ENCODE measurements around the gene SPRN.

The SPRN gene

DNA sequence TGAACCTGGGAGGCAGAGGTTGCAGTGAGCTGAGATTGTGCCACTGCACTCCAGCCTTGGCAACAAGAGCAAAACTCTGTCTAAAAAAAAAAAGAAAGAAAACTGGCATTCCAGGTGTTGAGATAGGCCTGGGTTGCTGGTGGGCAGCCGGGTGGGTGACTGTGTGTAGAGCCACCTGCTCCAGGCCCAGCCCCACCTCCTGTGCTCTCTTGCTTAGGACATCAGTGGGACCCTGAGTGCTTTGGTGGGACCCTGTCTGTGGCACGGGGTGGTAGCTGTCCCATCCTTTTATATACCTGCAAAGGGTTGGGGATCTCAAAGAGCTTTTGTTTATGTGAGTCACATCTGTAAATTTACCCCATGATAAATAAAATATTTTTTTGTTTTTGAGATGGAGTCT lies 39.2 kb downstream of the SPRN start:
- H2BK15ac ChIP-seq (replicated peaks; ENCODE audit: low read depth), result no peak overlapping the region
- no peak overlapping the region for H2AK5ac ChIP-seq (ENCODE audit: low read length)
- no peak overlapping the region for H2BK120ac ChIP-seq (ENCODE audit: low read depth, low read length)
- no peak overlapping the region for H2BK5ac ChIP-seq (ENCODE audit: low read length)
- no peak overlapping the region for H3K4me2 ChIP-seq (ENCODE audit: low read length)
- no peak overlapping the region for H4K5ac ChIP-seq (ENCODE audit: low read length)
- no peak overlapping the region for H4K8ac ChIP-seq (ENCODE audit: low read depth, low read length)
- no peaks in the 10 kb centered on the region for H3K4me1 ChIP-seq (ENCODE audit: control insufficient read depth, low read depth, low read length)
- no peak overlapping the region for H3K27ac ChIP-seq (ENCODE audit: low read depth, low read length)
- no CpG with 5 or more reads among the region's 2 CpGs for WGBS (ENCODE audit: extremely low coverage, insufficient coverage, low lambda C conversion rate)
- H3K23ac ChIP-seq (ENCODE audit: low read length), result no peak overlapping the region
- H3K27me3 ChIP-seq (ENCODE audit: insufficient read depth, low read length, poor library complexity), result no peaks in the 10 kb centered on the region
- DNase-seq, result no peak
- no peaks in the 10 kb centered on the region for H3K79me2 ChIP-seq (ENCODE audit: control insufficient read depth, insufficient read depth, low read length)
- H3K56ac ChIP-seq (ENCODE audit: low read length), result no peak overlapping the region
- no peak overlapping the region for H3K4me3 ChIP-seq (ENCODE audit: low read length)
- H3K18ac ChIP-seq (ENCODE audit: low read length), result no peak overlapping the region
- H3K4ac ChIP-seq (ENCODE audit: low read depth, low read length), result no peak overlapping the region
- H3K9ac ChIP-seq (ENCODE audit: low read length), result no peak overlapping the region
- no peaks in the 10 kb centered on the region for H3K36me3 ChIP-seq (ENCODE audit: control insufficient read depth, insufficient read depth, low read length)
- no peaks in the 10 kb centered on the region for H3K79me1 ChIP-seq (ENCODE audit: low read length)

DNA sequence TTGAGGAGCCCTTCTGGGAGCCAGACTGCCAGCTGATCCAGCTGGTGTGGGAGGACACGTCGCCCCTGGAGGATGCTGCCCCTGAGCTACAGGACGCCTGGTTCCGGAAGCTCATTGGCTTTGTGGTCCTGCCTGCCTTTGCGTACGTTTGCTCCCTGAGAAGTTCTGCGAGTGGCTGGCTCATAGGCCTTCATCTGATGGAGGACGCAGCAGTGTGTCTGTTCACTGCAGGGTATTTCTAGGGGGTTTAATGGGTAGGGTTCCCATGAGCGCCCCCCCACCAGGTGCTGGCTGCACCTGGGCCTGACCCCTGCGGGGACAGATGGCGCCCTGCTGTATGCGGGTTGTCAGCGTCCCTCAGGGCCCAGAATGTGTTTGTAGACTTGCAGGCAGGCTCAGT lies 40.4 kb downstream of the SPRN start:
- H3K23ac ChIP-seq (ENCODE audit: low read length), result no peak overlapping the region
- no peak overlapping the region for H2AK5ac ChIP-seq (ENCODE audit: low read length)
- H3K4ac ChIP-seq (ENCODE audit: low read depth, low read length), result no peak overlapping the region
- H3K18ac ChIP-seq (ENCODE audit: low read length), result no peak overlapping the region
- no peak overlapping the region for H3K27ac ChIP-seq (ENCODE audit: low read depth, low read length)
- DNase-seq, result no peak
- no peak overlapping the region for H2BK15ac ChIP-seq (replicated peaks; ENCODE audit: low read depth)
- no peak overlapping the region for H3K56ac ChIP-seq (ENCODE audit: low read length)
- H4K8ac ChIP-seq (ENCODE audit: low read depth, low read length), result no peak overlapping the region
- H3K36me3 ChIP-seq (ENCODE audit: control insufficient read depth, insufficient read depth, low read length), result no peaks in the 10 kb centered on the region
- no peaks in the 10 kb centered on the region for H3K79me2 ChIP-seq (ENCODE audit: control insufficient read depth, insufficient read depth, low read length)
- no peaks in the 10 kb centered on the region for H3K4me1 ChIP-seq (ENCODE audit: control insufficient read depth, low read depth, low read length)
- no peak overlapping the region for H2BK120ac ChIP-seq (ENCODE audit: low read depth, low read length)
- no peaks in the 10 kb centered on the region for H3K79me1 ChIP-seq (ENCODE audit: low read length)
- no peak overlapping the region for H3K9ac ChIP-seq (ENCODE audit: low read length)
- WGBS (ENCODE audit: extremely low coverage, insufficient coverage, low lambda C conversion rate), result no CpG with 5 or more reads among the region's 13 CpGs
- H2BK5ac ChIP-seq (ENCODE audit: low read length), result no peak overlapping the region
- no peak overlapping the region for H3K4me2 ChIP-seq (ENCODE audit: low read length)
- H4K5ac ChIP-seq (ENCODE audit: low read length), result no peak overlapping the region
- no peaks in the 10 kb centered on the region for H3K27me3 ChIP-seq (ENCODE audit: insufficient read depth, low read length, poor library complexity)
- H3K4me3 ChIP-seq (ENCODE audit: low read length), result no peak overlapping the region

GRCh38 chr10:133383551-133383950 lies 40.9 kb downstream of the SPRN start:
- Histone ChIP-seq H3K27me3 (ENCODE audit: insufficient read depth, low read length, poor library complexity) (no peaks in the 10 kb centered on the region), H3K4ac (ENCODE audit: low read depth, low read length) (no peak overlapping the region), H3K9ac (ENCODE audit: low read length) (no peak overlapping the region), H2AK5ac (ENCODE audit: low read length) (no peak overlapping the region), H3K79me2 (ENCODE audit: control insufficient read depth, insufficient read depth, low read length) (no peaks in the 10 kb centered on the region), H3K36me3 (ENCODE audit: control insufficient read depth, insufficient read depth, low read length) (no peaks in the 10 kb centered on the region), H3K18ac (ENCODE audit: low read length) (no peak overlapping the region), H2BK15ac (replicated peaks; ENCODE audit: low read depth) (no peak overlapping the region), H4K5ac (ENCODE audit: low read length) (no peak overlapping the region), H3K56ac (ENCODE audit: low read length) (no peak overlapping the region), H3K4me1 (ENCODE audit: control insufficient read depth, low read depth, low read length) (no peaks in the 10 kb centered on the region), H2BK120ac (ENCODE audit: low read depth, low read length) (no peak overlapping the region), H3K4me3 (ENCODE audit: low read length) (no peak overlapping the region), H3K79me1 (ENCODE audit: low read length) (no peaks in the 10 kb centered on the region), H3K4me2 (ENCODE audit: low read length) (no peak overlapping the region), H4K8ac (ENCODE audit: low read depth, low read length) (no peak overlapping the region), H2BK5ac (ENCODE audit: low read length) (no peak overlapping the region), H3K27ac (ENCODE audit: low read depth, low read length) (no peak overlapping the region), H3K23ac (ENCODE audit: low read length) (no peak overlapping the region)
- no peak for DNase-seq
- WGBS (ENCODE audit: extremely low coverage, insufficient coverage, low lambda C conversion rate), result no CpG with 5 or more reads among the region's 4 CpGs

GRCh38 chr10:133381036-133381435 lies 43.4 kb downstream of the SPRN start:
- no peaks in the 10 kb centered on the region for H3K79me1 ChIP-seq (ENCODE audit: low read length)
- WGBS (ENCODE audit: extremely low coverage, insufficient coverage, low lambda C conversion rate), result no CpG with 5 or more reads among the region's 8 CpGs
- H3K27me3 ChIP-seq (ENCODE audit: insufficient read depth, low read length, poor library complexity), result no peaks in the 10 kb centered on the region
- H3K23ac ChIP-seq (ENCODE audit: low read length), result no peak overlapping the region
- H3K27ac ChIP-seq (ENCODE audit: low read depth, low read length), result no peak overlapping the region
- H2AK5ac ChIP-seq (ENCODE audit: low read length), result no peak overlapping the region
- no peak overlapping the region for H3K56ac ChIP-seq (ENCODE audit: low read length)
- H4K8ac ChIP-seq (ENCODE audit: low read depth, low read length), result no peak overlapping the region
- H3K9ac ChIP-seq (ENCODE audit: low read length), result no peak overlapping the region
- DNase-seq, result no peak
- H2BK120ac ChIP-seq (ENCODE audit: low read depth, low read length), result no peak overlapping the region
- no peaks in the 10 kb centered on the region for H3K4me1 ChIP-seq (ENCODE audit: control insufficient read depth, low read depth, low read length)
- H3K4ac ChIP-seq (ENCODE audit: low read depth, low read length), result no peak overlapping the region
- no peaks in the 10 kb centered on the region for H3K79me2 ChIP-seq (ENCODE audit: control insufficient read depth, insufficient read depth, low read length)
- no peak overlapping the region for H3K4me3 ChIP-seq (ENCODE audit: low read length)
- H3K36me3 ChIP-seq (ENCODE audit: control insufficient read depth, insufficient read depth, low read length), result no peaks in the 10 kb centered on the region
- H3K18ac ChIP-seq (ENCODE audit: low read length), result no peak overlapping the region
- H2BK15ac ChIP-seq (replicated peaks; ENCODE audit: low read depth), result no peak overlapping the region
- no peak overlapping the region for H2BK5ac ChIP-seq (ENCODE audit: low read length)
- H4K5ac ChIP-seq (ENCODE audit: low read length), result no peak overlapping the region
- H3K4me2 ChIP-seq (ENCODE audit: low read length), result no peak overlapping the region

DNA sequence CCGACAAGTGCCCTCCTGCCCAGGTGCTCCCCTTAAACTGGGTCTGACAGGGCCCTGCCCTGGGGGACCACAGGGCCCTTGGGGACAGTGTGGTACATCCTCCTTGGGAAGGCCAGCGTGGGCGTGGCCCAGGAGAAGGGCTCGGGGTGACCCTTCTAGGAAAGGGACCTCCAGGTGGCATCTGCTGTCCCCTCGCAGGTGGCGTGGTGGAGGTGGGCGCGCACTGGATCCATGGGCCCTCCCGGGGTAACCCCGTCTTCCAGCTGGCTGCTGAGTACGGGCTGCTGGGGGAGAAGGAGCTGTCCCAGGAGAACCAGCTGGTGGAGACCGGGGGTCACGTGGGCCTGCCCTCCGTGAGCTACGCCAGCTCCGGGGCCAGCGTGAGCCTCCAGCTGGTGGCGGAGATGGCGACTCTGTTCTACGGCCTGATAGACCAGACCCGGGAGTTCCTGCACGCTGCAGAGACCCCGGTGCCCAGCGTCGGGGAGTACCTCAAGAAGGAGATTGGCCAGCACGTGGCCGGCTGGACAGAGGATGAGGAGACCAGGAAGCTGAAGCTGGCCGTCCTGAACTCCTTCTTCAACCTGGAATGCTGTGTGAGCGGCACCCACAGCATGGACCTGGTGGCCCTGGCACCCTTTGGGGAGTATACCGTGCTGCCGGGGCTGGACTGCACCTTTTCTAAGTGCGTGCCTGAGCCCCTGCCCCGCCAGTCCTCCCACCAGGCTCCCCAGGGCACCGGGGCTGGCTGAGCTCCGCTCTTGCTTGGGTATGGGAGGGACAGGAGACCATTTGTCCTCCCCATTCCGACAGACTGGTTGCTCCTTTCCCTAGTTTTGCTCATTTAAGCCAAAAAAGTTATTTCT lies 44.4 kb downstream of the SPRN start:
- no peaks in the 10 kb centered on the region for H3K36me3 ChIP-seq (ENCODE audit: control insufficient read depth, insufficient read depth, low read length)
- no peak overlapping the region for H3K4me2 ChIP-seq (ENCODE audit: low read length)
- H3K23ac ChIP-seq (ENCODE audit: low read length), result no peak overlapping the region
- H3K27ac ChIP-seq (ENCODE audit: low read depth, low read length), result no peak overlapping the region
- H3K79me1 ChIP-seq (ENCODE audit: low read length), result no peaks in the 10 kb centered on the region
- no peak overlapping the region for H4K5ac ChIP-seq (ENCODE audit: low read length)
- H3K4me3 ChIP-seq (ENCODE audit: low read length), result no peak overlapping the region
- no peak overlapping the region for H2BK15ac ChIP-seq (replicated peaks; ENCODE audit: low read depth)
- no peak overlapping the region for H4K8ac ChIP-seq (ENCODE audit: low read depth, low read length)
- H2AK5ac ChIP-seq (ENCODE audit: low read length), result no peak overlapping the region
- no peak overlapping the region for H2BK5ac ChIP-seq (ENCODE audit: low read length)
- peak overlapping the region; percentile 42 for H3K18ac ChIP-seq (ENCODE audit: low read length)
- H3K79me2 ChIP-seq (ENCODE audit: control insufficient read depth, insufficient read depth, low read length), result no peaks in the 10 kb centered on the region
- no peak for DNase-seq
- H3K9ac ChIP-seq (ENCODE audit: low read length), result peak overlapping the region; percentile 67
- H3K4me1 ChIP-seq (ENCODE audit: control insufficient read depth, low read depth, low read length), result no peaks in the 10 kb centered on the region
- no peak overlapping the region for H3K4ac ChIP-seq (ENCODE audit: low read depth, low read length)
- H2BK120ac ChIP-seq (ENCODE audit: low read depth, low read length), result no peak overlapping the region
- no CpG with 5 or more reads among the region's 36 CpGs for WGBS (ENCODE audit: extremely low coverage, insufficient coverage, low lambda C conversion rate)
- H3K56ac ChIP-seq (ENCODE audit: low read length), result peak overlapping the region; percentile 82
- no peaks in the 10 kb centered on the region for H3K27me3 ChIP-seq (ENCODE audit: insufficient read depth, low read length, poor library complexity)

Data from mesendoderm (in vitro differentiated cells).